AG10803 (cell line): Measurements from ENCODE around the gene SURF6.

ENCODE experiments used
- DNase-seq: peaks from one replicate; pipeline ENCODE4 v3.0.0; 2010; ENCODE audit warnings: low read depth
- H3K4me3 ChIP-seq: 2 replicates; pipeline ENCODE4 v1.5.1; 2011; ENCODE audit warnings: mild to moderate bottlenecking, low read length, control low read depth
- CTCF ChIP-seq: conservative IDR thresholded peaks from 2 replicates; pipeline ENCODE4 v1.5.1; 2011; ENCODE audit warnings: mild to moderate bottlenecking, low read length, control low read depth, inconsistent platforms

Gene SURF6

DNA sequence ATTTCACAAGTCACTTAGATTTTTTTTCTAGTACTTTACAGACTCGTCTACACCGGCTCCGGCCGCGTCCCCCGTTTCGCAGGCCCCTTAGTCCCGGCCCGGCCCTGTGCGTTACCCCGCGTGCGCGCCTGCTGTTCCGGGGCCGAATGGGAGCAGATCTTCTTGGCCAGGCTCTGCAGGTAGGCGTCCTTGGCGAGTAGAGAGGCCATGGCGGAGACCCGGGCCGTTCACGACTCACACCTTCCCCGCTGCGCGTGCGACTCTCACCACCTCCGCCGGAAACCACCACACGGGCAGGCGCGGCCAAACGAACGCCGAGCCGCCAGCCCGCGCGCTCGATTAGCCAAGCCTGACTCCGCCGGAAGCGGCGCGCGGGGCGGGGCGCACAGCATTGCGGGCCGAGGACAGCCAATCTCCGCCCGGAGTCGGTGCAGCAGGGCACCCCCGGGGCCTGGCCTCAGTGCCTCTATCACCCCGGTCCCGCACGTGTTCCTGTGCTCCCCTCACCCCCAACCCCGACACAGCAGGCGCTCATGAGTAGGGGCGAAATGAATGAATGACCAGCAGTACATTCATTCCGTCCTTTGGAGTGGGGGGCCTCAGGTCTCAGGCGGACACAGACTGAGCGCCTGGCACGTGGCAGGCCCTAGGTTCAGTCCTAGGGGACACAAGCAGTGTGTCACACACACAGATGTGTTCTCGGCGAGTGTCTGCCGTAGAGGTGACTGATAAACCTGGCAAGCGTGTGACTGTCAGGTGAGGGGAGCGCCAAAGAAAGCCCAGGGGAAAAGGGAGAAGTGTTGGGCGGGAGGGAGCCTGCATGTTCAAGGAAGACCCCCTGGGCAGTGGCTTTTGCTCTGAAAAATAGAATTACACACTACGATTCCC, at the start of gene SURF6:
TSS of gene SURF6 (minus strand) at position 265 of the 888 bp plus-strand sequence. CDS start at position 209, 56 bp downstream.
- peak; percentile 87 for DNase-seq
- H3K4me3 ChIP-seq = peak within 1 kb of the TSS; percentile 94
- TF ChIP-seq CTCF = no peak

DNA sequence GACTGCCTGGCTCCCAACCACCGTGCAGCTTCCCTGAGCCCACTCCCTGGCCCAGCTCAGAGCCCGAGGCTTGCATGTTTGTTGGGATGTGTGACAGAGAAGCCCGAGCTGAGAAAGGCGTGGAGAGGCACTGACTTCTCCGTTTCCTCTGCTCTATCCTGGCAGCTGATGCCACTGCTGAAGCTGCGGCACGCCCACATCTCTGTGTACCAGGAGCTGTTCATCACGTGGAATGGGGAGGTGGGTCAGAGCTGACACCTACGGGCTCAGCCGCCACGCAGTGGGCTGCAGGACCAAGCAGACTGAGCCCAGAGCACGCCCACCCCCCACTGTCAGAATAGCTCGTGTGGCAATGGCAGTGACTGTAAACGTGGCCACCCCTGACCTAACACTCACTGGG, 49.5 kb upstream of the SURF6 start:
- TF ChIP-seq CTCF = no peak
- H3K4me3 ChIP-seq = no peak overlapping the region
- no peak for DNase-seq

DNA sequence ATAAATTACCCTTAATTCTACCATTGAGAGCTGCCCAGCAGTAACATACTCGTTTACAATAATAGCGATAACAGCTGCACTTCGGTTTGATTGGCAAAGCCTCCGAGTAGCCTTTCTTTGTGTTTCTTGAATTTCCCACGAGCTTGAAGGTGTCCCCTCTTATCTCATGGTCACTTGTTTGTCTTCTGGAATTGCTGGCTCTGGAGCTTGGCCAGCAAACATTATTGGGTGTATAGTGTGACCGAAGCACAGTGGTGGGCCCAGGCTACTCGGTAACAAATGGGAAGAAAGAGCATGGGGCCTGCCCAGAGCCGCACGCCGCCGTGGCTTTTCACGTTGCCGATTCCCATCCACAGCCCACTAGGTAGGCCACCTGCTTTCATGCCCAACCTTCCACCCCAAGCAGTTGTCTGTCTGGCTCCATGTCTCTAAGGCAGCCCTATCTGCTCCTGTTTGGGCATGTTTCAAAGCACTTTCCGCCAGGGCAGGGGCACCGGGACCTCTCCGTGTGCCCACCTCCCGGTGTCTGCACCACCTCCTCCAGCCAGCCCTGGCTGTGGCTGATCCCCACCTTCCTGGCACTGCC, 48.8 kb upstream of the SURF6 start:
- no peak for DNase-seq
- no peak for TF ChIP-seq CTCF
- no peak overlapping the region for H3K4me3 ChIP-seq

GRCh38 chr9:133383438-133383837, 47.5 kb upstream of the SURF6 start:
- DNase-seq = no peak
- H3K4me3 ChIP-seq = no peak overlapping the region
- TF ChIP-seq CTCF = no peak

DNA sequence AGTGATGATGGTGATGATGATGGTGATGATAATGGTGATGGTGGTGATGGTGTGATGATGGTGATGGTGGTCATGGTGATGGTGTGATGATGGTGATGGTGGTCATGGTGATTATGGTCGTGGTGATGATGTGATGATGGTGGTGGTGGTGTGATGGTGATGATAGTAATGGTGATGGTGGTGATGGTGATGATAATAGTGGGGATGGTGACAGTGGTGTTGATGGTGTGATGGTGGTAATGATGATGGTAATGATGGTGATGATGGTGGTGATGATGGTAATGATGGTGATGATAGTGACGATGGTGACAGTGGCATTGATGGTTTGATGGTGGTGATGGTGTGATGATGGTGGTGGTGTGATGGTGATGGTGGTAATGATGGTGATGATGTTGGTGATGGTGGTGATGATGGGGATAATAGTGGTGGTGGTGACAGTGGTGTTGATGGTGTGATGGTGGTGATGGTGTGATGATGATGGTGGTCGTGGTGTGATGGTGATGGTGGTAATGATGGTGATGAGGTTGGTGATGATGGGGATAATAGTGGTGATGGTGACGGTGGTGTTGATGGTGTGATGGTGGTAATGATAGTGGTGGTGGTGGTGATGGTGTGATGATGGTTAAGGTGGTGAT, 46.6 kb upstream of the SURF6 start:
- DNase-seq = no peak
- TF ChIP-seq CTCF = no peak
- no peak overlapping the region for H3K4me3 ChIP-seq

- no peak overlapping the region for H3K4me3 ChIP-seq
- no peak for DNase-seq
- TF ChIP-seq CTCF = no peak
Observed at GRCh38 chr9:133380734-133381133, 44.7 kb upstream of the SURF6 start.
